Activated naive CD4-positive, alpha-beta T cell treated with anti-CD3 and anti-CD28 coated beads, Interleukin-2, amount 50 U/mL, for 72 hours (primary cell): ENCODE data around the gene CGAS. TPM values are rescaled to one million over a fixed set of nuclear protein-coding genes. Genes with fewer than 3 reads are reported as not detected.
"Not testable (repeated sequence)": the region's sequence is repeated elsewhere in the genome, so short reads cannot be mapped to it uniquely, and the experiment has no call there.

Experiments
- ATAC-seq, 2 donors: fragments of 150-1000 bp; cut with Tn5 transposase; 2 replicates each; pipeline ENCODE4 v1.10.0; 2021; ENCODE audit warnings: mild to moderate bottlenecking in 2 of 2, moderate library complexity in 2 of 2
- DNase-seq, 2 donors: peaks; one replicate each; pipeline ENCODE4 v3.0.0; 2021 to 2022; ENCODE audit warnings: low spot score in 2 of 2
- H3K27ac Mint-ChIP-seq, 2 donors: one replicate each; pipeline ENCODE4 v1.8.0; 2022; ENCODE audit warnings: mild to moderate bottlenecking in 2 of 2, mixed read lengths in 2 of 2
- H3K36me3 Mint-ChIP-seq, 2 donors: one replicate each; pipeline ENCODE4 v1.8.0; 2022; ENCODE audit warnings: mixed read lengths in 2 of 2
- H3K9me3 Mint-ChIP-seq, 2 donors: one replicate each; pipeline ENCODE4 v1.8.0; 2022; ENCODE audit warnings: mixed read lengths in 2 of 2
- total RNA-seq, 2 donors: library from RNA; stranded (reverse); gene quantifications; one replicate each; pipeline ENCODE4 v1.2.3, GENCODE V29; 2022

Gene CGAS
- total RNA-seq, result 10 to 100 TPM; 22.1 to 34.6 TPM

- H3K36me3 Mint-ChIP-seq, result peaks cover 25 to 28% of the 10 kb centered on the region in 2 donors
- ATAC-seq (peak; percentile 78 to 89), DNase-seq (peak; percentile 74 to 85)
- peak within 1 kb of the TSS; percentile 89 to 97 for H3K27ac Mint-ChIP-seq
- no peaks in the 10 kb centered on the region for H3K9me3 Mint-ChIP-seq
These were observed at the start of gene CGAS for GRCh38 chr6:73452107-73452461. CGAS (minus strand) TSS chr6:73452297; CDS start chr6:73452181, 116 bp downstream.

GRCh38 chr6:73497915-73498314, 45.8 kb upstream of the CGAS start:
- no peak for ATAC-seq
- no peak for DNase-seq
- H3K9me3 Mint-ChIP-seq, result no peaks in the 10 kb centered on the region
- no peaks in the 10 kb centered on the region for H3K36me3 Mint-ChIP-seq
- H3K27ac Mint-ChIP-seq, result no peak overlapping the region

- H3K36me3 Mint-ChIP-seq, result peaks cover 11 to 28% of the 10 kb centered on the region in 2 donors
- ATAC-seq (no peak), DNase-seq (no peak)
- H3K9me3 Mint-ChIP-seq, result no peaks in the 10 kb centered on the region
- no peak overlapping the region for H3K27ac Mint-ChIP-seq
These were observed 39.3 kb upstream of the CGAS start for GRCh38 chr6:73491377-73491776.

GRCh38 chr6:73487473-73487872, 35.4 kb upstream of the CGAS start:
- Mint-ChIP-seq H3K27ac (no peak overlapping the region), H3K36me3 (peaks cover 11 to 28% of the 10 kb centered on the region in 2 donors), H3K9me3 (no peaks in the 10 kb centered on the region)
- ATAC-seq (no peak), DNase-seq (no peak)

- no peak for DNase-seq
- ATAC-seq, result no peak
- no peaks in the 10 kb centered on the region for H3K9me3 Mint-ChIP-seq
- H3K36me3 Mint-ChIP-seq, result peaks cover 8 to 23% of the 10 kb centered on the region in 2 donors
- H3K27ac Mint-ChIP-seq, result peak overlapping the region in 1 of 2 donors; percentile 63
These were observed 32.3 kb upstream of the CGAS start for GRCh38 chr6:73484438-73484837.

GRCh38 chr6:73481969-73482368, 29.9 kb upstream of the CGAS start:
- Mint-ChIP-seq H3K27ac (peak overlapping the region in 1 of 2 donors; percentile 72), H3K36me3 (peaks cover 5 to 7% of the 10 kb centered on the region in 2 donors), H3K9me3 (no peaks in the 10 kb centered on the region)
- ATAC-seq (no peak), DNase-seq (no peak)

- H3K36me3 Mint-ChIP-seq, result peaks cover 5 to 7% of the 10 kb centered on the region in 2 donors
These were observed 25.3 kb upstream of the CGAS start for GRCh38 chr6:73477407-73477806.

GRCh38 chr6:73476723-73477122, 24.6 kb upstream of the CGAS start:
- ATAC-seq (no peak), DNase-seq (no peak)
- no peak overlapping the region for H3K27ac Mint-ChIP-seq
- no peaks in the 10 kb centered on the region for H3K9me3 Mint-ChIP-seq
- peaks cover under 1 to 7% of the 10 kb centered on the region in 2 donors for H3K36me3 Mint-ChIP-seq

More at GRCh38 chr6:73477407-73477806, 25.3 kb upstream of the CGAS start:
- DNase-seq (no peak), ATAC-seq (no peak)
- Mint-ChIP-seq H3K9me3 (no peaks in the 10 kb centered on the region), H3K27ac (no peak overlapping the region)

- DNase-seq, result no peak
- Mint-ChIP-seq H3K9me3 (no peaks in the 10 kb centered on the region), H3K36me3 (peaks cover 4 to 5% of the 10 kb centered on the region in 2 donors), H3K27ac (peak overlapping the region; percentile 48 to 78)
- ATAC-seq, result peak in 1 of 2 donors; percentile 53
These were observed 19.7 kb upstream of the CGAS start for GRCh38 chr6:73471686-73472290.

- peak within 1 kb of the TSS; percentile 93 to 99 for H3K27ac Mint-ChIP-seq
- H3K9me3 Mint-ChIP-seq, result no peaks in the 10 kb centered on the region
- peak; percentile 74 to 85 for DNase-seq
- ATAC-seq, result peak; percentile 91 to 93
- peaks cover 9 to 15% of the 10 kb centered on the region in 2 donors for H3K36me3 Mint-ChIP-seq
These were observed 9.6 kb upstream of the CGAS start, which contains the start of gene MTO1 for GRCh38 chr6:73461537-73462350. MTO1 (plus strand) TSS chr6:73461737; CDS start chr6:73461855, 118 bp downstream.

- peaks cover 9 to 15% of the 10 kb centered on the region in 2 donors for H3K36me3 Mint-ChIP-seq
- no peaks in the 10 kb centered on the region for H3K9me3 Mint-ChIP-seq
- no peak for DNase-seq
- peak overlapping the region; percentile 93 to 94 for H3K27ac Mint-ChIP-seq
- ATAC-seq, result no peak
These were observed 8.0 kb upstream of the CGAS start for GRCh38 chr6:73460056-73460455.

GRCh38 chr6:73459474-73459873, 7.4 kb upstream of the CGAS start:
- H3K9me3 Mint-ChIP-seq, DNase-seq, ATAC-seq: not testable (repeated sequence)
- H3K36me3 Mint-ChIP-seq, result peaks cover 9 to 15% of the 10 kb centered on the region in 2 donors
- peak overlapping the region in 1 of 2 donors; percentile 93 for H3K27ac Mint-ChIP-seq

- no peak overlapping the region for H3K27ac Mint-ChIP-seq
- no peaks in the 10 kb centered on the region for H3K9me3 Mint-ChIP-seq
- ATAC-seq (peak; percentile 8 to 64), DNase-seq (no peak)
- peaks cover 2% of the 10 kb centered on the region in 2 donors for H3K36me3 Mint-ChIP-seq
These were observed 4.0 kb upstream of the CGAS start for GRCh38 chr6:73455865-73456629.

- Mint-ChIP-seq H3K36me3 (peaks cover 25 to 28% of the 10 kb centered on the region in 2 donors), H3K9me3 (no peaks in the 10 kb centered on the region), H3K27ac (peak overlapping the region; percentile 89 to 97)
- peak; percentile 66 to 68 for ATAC-seq
- DNase-seq, result peak in 1 of 2 donors; percentile 52
These were observed 632 bp downstream of the CGAS start for GRCh38 chr6:73451223-73452106.

GRCh38 chr6:73443555-73443954, 8.5 kb downstream of the CGAS start:
- H3K27ac Mint-ChIP-seq, result no peak overlapping the region

GRCh38 chr6:73435236-73435635, 16.9 kb downstream of the CGAS start:
- H3K27ac Mint-ChIP-seq, result no peak overlapping the region
- no peak for ATAC-seq
- no peaks in the 10 kb centered on the region for H3K9me3 Mint-ChIP-seq
- DNase-seq, result no peak
- peaks cover under 1 to 28% of the 10 kb centered on the region in 2 donors for H3K36me3 Mint-ChIP-seq

More at GRCh38 chr6:73443555-73443954, 8.5 kb downstream of the CGAS start:
- Mint-ChIP-seq H3K36me3 (peaks cover 23 to 51% of the 10 kb centered on the region in 2 donors), H3K9me3 (peaks cover 0 to 4% of the 10 kb centered on the region in 2 donors)
- ATAC-seq (no peak), DNase-seq (no peak)
